Sigmoid colon (tissue), 3 donors: ENCODE data around the gene SPOCK1.

Source experiments
- POLR2A ChIP-seq, 2 donors: fragments of 450-650 bp; IDR thresholded peaks; one replicate each; pipeline ENCODE4 v1.6.1; 2016; ENCODE audit warnings: antibody characterized with exemption in 2 of 2, mild to moderate bottlenecking in 2 of 2, moderate library complexity in 2 of 2
- TF ChIP-seq, protein P1 (sequence below), 4 experiments: fragments of 450-650 bp in 3 of 4; fragments of 200-600 bp in 1 of 4; IDR thresholded peaks; one replicate each; pipeline ENCODE4 v1.5.1; 2016 to 2019; ENCODE audit warnings: antibody characterized with exemption in 4 of 4, mild to moderate bottlenecking in 3 of 4, moderate library complexity in 2 of 4

- TF ChIP-seq, protein P1, sequence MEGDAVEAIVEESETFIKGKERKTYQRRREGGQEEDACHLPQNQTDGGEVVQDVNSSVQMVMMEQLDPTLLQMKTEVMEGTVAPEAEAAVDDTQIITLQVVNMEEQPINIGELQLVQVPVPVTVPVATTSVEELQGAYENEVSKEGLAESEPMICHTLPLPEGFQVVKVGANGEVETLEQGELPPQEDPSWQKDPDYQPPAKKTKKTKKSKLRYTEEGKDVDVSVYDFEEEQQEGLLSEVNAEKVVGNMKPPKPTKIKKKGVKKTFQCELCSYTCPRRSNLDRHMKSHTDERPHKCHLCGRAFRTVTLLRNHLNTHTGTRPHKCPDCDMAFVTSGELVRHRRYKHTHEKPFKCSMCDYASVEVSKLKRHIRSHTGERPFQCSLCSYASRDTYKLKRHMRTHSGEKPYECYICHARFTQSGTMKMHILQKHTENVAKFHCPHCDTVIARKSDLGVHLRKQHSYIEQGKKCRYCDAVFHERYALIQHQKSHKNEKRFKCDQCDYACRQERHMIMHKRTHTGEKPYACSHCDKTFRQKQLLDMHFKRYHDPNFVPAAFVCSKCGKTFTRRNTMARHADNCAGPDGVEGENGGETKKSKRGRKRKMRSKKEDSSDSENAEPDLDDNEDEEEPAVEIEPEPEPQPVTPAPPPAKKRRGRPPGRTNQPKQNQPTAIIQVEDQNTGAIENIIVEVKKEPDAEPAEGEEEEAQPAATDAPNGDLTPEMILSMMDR (IDR thresholded peaks at IDR 0.05): no peak
- TF ChIP-seq POLR2A (IDR thresholded peaks at IDR 0.05): no peak
Measured at GRCh38 chr5:137086342-137086741, 412.8 kb downstream of the SPOCK1 start.
